GM15510 (cell line): ENCODE measurements around the gene DCUN1D4.

Experiments
- POLR2A ChIP-seq: IDR thresholded peaks from 3 replicates; pipeline ENCODE4 v1.6.1; 2011; ENCODE audit warnings: borderline replicate concordance; ENCODE audit not compliant: insufficient read length; ENCODE audit errors: extremely low read depth

Gene DCUN1D4

GRCh38 chr4:51906167-51906958 lies 63.4 kb downstream of the DCUN1D4 start:
- TF ChIP-seq POLR2A: no peak

DNA sequence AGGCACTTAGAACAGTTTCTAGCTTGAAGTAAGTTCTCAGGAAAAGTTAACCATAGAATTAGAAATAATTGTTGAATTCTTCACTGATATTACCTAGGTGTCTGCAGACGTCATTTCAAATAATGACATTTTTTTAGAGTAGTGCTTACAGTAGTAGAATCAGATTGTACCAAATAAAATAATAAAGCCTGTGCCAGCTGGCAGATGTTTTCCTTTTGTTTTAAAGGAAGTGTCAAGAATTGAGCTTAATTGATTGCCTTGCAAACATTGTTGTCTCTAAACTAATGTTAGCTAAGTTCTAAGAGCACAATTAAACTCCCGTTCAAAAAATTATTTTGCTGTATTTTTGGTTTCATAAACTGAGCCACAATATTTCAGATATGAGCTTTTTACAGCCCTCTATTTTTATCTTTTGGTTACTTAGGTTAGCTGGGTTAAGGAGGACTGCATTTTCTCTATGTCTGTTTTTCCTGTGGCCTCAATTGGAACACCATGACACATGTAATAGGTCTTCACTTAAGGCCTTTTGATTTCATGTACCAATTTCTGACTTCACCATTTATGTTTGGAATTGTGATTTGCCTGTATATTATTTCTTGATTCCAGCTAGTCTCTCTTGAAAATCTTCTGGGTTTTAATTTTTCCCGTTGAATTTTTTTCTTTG lies 64.2 kb downstream of the DCUN1D4 start:
- TF ChIP-seq POLR2A: no peak

GRCh38 chr4:51909236-51909703 lies 66.3 kb downstream of the DCUN1D4 start:
- TF ChIP-seq POLR2A: no peak

DNA sequence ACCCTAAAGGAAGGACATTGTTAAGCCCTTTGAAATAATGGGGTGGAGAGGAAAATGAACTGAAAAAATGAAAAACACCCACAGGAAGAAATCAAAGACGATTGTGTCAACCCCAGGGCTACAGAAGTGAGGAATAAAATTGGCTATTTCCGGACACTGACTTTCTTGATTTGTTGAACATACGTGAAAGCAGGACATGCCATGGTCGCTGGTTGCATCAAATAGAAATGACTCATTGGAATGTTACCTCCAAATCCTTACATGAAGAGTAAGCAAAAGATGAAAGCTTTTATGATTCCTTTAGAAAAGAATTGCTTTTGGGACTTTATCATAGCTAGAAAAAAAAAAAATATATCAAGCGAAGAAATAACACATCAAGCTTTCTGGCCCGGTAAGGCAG lies 75.3 kb downstream of the DCUN1D4 start:
- no peak for TF ChIP-seq POLR2A

- no peak for TF ChIP-seq POLR2A
These were observed 80.4 kb downstream of the DCUN1D4 start for GRCh38 chr4:51923343-51923742.

GRCh38 chr4:51925307-51925706 lies 82.4 kb downstream of the DCUN1D4 start:
- TF ChIP-seq POLR2A: no peak

- TF ChIP-seq POLR2A: no peak
These were observed 87.6 kb downstream of the DCUN1D4 start for GRCh38 chr4:51930557-51930956.

DNA sequence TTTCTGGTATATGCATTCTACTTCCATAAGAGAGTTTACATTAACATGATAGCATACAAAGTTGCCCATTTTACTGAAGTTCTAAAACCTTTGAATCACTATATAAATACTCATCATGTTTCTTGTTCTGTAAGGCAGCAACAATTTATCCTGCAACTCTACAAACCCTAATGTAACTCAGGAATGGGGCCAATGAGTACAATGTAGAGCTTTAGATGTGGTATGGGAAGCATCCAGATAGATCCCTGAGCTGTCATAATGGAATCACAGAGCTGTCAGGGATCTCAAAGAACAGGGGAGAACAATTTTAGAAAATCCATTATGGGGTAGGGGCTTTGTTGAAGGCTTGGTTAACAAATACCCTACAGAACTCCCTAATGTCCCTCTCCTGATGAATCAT lies 88.5 kb downstream of the DCUN1D4 start:
- no peak for TF ChIP-seq POLR2A

DNA sequence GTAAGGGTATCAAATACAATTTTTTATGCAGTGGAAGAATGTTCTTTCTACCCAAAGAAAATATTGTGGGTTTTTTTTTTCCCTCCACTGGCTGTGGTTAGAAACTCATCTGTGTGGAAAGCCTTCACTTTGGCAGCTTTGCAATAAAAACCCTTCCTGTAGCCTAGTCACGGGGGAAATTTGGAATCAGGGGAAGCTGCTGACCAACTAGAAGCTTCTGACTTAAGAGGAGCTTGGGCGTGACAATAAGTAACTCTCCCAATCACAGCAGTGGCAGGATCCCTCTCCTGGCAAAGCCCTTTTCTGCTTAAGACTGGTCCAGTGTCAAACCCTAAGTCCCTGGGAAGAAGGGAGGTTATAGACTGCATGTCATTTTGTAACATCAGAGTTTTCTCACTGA lies 89.3 kb downstream of the DCUN1D4 start:
- TF ChIP-seq POLR2A: no peak

GRCh38 chr4:51932684-51933083 lies 89.7 kb downstream of the DCUN1D4 start:
- TF ChIP-seq POLR2A: no peak

GRCh38 chr4:51942108-51942832 lies 99.3 kb downstream of the DCUN1D4 start:
- TF ChIP-seq POLR2A: no peak

- no peak for TF ChIP-seq POLR2A
These were observed 99.9 kb downstream of the DCUN1D4 start for GRCh38 chr4:51942833-51943215.

GRCh38 chr4:51943221-51943620 lies 100.3 kb downstream of the DCUN1D4 start:
- TF ChIP-seq POLR2A: no peak

DNA sequence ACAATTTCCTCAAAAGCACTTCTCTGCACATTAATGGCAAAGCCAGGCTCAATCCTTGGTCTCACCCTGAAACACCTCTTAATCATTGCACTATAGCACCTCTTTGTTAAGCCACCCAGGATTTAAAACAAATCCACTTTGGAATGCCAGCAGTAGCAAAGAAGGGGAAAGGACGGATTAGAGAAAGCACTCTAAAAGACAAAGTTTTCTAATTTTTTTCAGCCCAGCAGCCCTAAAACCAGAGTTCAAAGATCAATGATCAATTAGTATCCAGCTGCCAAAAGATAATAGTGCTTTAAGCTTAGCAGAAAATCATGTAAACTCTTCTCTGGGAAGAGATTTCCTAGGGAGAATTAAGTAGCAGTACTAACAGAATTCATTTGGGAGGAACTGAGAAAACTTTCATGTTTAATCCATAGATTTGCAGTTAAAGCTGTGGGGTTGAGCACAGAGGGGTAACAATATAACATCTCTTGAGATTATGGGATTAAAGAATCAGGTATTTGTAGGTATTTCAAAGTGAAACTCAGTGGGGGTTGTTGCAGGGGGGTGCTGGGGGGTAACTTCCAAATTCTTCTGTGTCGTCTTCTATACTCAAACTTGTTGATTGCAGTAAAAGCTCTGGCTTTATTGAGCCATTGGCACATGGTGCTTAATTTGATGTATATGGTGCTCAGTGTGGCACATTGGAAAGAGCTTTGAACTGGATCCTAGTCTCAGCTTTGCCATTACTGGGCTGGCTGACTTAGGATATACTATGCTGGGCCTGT lies 115.4 kb downstream of the DCUN1D4 start:
- no peak for TF ChIP-seq POLR2A

GRCh38 chr4:51960486-51960885 lies 117.5 kb downstream of the DCUN1D4 start:
- TF ChIP-seq POLR2A: no peak
